Stimulated activated CD4-positive, alpha-beta T cell treated with anti-CD3 and anti-CD28 coated beads, Interleukin-4, amount 100 ng/mL, for 48 hours (primary cell): ENCODE data around the gene GATAD1.
"Not testable (repeated sequence)": the region's sequence is repeated elsewhere in the genome, so short reads cannot be mapped to it uniquely, and the experiment has no call there.

Experiments
- DNase-seq, 2 donors: peaks; one replicate each; pipeline ENCODE4 v3.0.0-alpha.2; 2020; ENCODE audit warnings: low read depth in 2 of 2

Gene GATAD1

GRCh38 chr7:92483624-92484023, 36.3 kb downstream of the GATAD1 start:
- DNase-seq, result not testable (repeated sequence)

GRCh38 chr7:92484226-92484625, 36.9 kb downstream of the GATAD1 start:
- not testable (repeated sequence) for DNase-seq

DNA sequence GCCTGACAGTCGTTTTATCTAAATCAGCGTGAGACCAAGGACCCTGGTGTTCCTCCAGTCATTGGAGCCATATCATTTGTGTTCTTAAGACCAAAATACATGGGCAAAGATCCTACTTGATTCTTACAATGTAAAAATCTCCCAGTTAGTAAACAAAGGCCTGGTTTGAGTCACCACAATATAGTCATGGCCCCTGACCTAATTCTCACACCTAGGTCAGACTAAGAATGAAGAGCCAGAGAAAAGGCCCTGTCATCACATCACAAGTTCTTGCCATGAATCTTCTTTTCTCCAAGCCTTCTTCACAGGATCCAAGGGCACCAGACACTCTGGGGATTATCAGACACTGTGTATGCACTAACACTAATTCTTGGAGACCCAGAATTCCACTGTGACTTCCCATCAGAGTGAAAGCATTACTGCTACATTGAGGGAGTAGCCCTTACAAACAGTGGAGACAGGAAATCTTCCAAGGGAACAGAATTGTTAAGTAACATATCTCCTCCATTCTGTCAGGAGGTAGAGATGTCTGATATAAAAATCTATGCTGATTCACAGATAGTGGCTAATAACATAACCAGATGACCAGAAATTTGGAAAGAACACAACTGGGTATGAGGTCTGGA, 38.1 kb downstream of the GATAD1 start:
- DNase-seq, result no peak

DNA sequence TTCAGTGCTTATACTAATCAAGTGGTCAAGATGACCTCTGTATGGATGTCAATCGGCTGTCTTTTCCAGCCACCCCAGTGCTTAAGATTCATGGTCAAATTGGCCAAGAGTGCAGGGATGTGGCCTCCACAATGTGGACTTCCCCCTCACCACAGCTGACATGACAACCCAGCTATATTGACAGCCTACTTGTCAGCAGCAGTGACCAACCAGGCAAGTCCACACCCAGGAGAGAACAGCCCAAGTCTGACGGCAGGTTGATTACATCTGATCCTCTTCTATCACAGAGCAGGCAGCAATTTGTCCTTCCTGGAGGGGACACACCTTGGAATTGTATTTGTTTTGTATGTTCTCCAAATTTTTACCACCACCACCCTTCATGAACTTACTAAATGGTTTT, 38.7 kb downstream of the GATAD1 start:
- DNase-seq, result no peak

GRCh38 chr7:92487804-92488203, 40.5 kb downstream of the GATAD1 start:
- no peak for DNase-seq

GRCh38 chr7:92489634-92490033, 42.4 kb downstream of the GATAD1 start:
- no peak for DNase-seq

DNA sequence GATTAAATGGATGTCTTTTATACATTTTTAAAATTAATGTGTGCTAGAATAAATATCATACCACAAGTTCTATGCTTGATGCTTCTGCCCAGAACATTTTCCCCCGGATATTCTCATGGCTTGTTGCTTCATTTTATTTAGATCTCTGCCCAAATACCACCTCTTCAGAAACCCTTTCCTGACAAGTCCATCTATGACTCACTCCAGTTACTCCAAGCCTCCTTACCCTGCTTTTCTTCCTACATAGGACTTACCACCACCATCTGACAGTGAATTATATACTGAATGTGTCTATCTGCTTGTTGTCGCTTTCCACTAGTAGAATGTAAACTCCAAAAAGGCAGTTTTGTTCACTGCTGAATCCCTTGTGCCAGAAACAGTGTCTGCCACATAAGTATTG, 49.6 kb downstream of the GATAD1 start:
- no peak for DNase-seq

- no peak for DNase-seq
Observed at GRCh38 chr7:92498557-92498956, 51.3 kb downstream of the GATAD1 start.

DNA sequence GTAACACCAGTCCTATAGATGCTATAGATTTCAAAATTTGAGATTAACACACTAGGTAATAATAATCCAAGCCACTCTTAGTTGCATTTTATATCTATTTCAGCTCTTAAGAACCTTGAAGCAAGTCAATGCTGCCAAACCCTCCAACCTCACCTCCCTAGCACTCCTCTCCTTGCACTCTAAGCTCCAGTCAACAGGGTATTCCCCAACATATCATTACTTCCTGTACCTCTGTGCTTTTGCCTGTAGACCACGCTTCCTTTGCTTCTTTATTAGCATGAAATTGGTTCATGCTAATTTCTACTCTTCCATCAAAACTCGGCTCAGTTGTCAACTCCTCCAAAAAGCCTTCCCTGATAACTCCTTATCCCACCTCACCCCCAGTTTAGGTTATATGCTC, 56.5 kb downstream of the GATAD1 start:
- DNase-seq, result no peak

DNA sequence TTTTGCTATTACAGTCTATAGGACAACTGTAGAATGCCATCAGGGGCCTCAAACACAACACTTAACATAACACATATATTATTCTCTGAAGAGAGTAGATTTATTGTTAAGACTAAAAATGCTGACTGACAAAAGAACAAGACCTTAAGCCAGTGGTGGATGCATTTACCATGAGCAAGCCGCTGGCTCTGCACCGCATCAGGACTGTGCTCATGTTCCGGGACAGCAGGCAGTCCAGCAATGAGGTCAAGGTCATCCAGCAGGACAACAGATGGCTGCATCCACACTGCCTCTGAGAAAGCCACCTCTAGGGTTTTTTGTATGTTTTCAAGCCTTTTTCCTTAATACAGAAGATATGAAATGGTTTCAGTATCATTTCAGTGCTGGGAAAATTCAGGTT, 57.3 kb downstream of the GATAD1 start:
- DNase-seq, result no peak

DNA sequence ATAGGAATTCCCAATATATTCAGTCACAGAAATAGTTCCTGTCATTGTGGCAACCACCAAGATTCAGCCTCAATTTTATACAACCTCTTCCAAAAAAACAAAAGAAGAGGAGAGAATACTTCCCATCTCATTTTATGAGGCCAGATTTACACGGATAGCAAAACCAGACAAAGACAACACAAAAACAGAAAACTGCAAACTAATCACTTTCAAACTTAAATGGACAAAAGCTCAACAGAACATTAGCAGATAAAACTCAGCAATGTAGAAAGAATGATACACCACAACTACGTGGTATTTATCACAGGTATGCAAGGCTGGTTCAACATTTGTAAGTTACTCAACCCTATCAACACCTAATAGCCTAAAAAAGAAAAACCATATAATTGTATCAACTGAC, 59.1 kb downstream of the GATAD1 start:
- no peak for DNase-seq

DNA sequence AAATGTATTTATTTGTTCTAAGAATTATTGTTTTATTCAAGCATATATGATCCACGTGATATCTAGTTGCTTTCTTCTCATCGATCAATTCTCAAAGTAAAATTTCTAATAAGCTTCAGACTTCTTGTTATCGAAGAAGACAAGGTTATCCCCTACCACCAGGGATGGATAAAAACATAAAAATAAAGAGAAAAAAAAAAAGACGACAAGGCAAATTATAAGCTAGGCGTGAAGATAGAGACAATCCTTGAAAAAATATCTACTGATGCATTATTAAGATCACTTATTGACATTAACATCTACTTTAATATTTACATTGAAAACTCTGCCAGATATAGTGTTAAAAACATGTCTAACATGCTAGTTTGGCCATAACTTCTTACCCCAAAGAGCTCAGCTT, 61.7 kb downstream of the GATAD1 start:
- DNase-seq, result no peak
